Chondrocyte (in vitro differentiated cells): ENCODE results near the gene HP1BP3. TPM values are rescaled to one million over a fixed set of nuclear protein-coding genes. Genes with fewer than 3 reads are reported as not detected.

Experiments used
- DNase-seq: peaks from one replicate; pipeline ENCODE4 v3.0.0; 2021; ENCODE audit warnings: mixed read lengths, low spot score
- H3K27ac Mint-ChIP-seq: one replicate; pipeline ENCODE4 v1.8.0; 2021; ENCODE audit warnings: mild to moderate bottlenecking, moderate library complexity, mixed read lengths; ENCODE audit not compliant: unreplicated experiment
- H3K27me3 Mint-ChIP-seq: 2 replicates; pipeline ENCODE4 v1.8.0; 2021; ENCODE audit warnings: low read depth, mixed read lengths
- H3K36me3 Mint-ChIP-seq: 2 replicates; pipeline ENCODE4 v1.8.0; 2021; ENCODE audit warnings: low read depth, mixed read lengths
- H3K4me1 Mint-ChIP-seq: 2 replicates; pipeline ENCODE4 v1.8.0; 2021; ENCODE audit warnings: low read depth, mild to moderate bottlenecking, mixed read lengths
- H3K4me3 Mint-ChIP-seq: one replicate; pipeline ENCODE4 v1.8.0; 2021; ENCODE audit warnings: mild to moderate bottlenecking, moderate library complexity, mixed read lengths; ENCODE audit not compliant: unreplicated experiment
- H3K9me3 Mint-ChIP-seq: 2 replicates; pipeline ENCODE4 v1.8.0; 2021; ENCODE audit warnings: low read depth, mixed read lengths
- CTCF ChIP-seq: fragments of 200-600 bp; sonication (generic); IDR thresholded peaks from 2 replicates; pipeline ENCODE4 v1.5.0; 2021; ENCODE audit warnings: antibody characterized with exemption, mild to moderate bottlenecking, moderate library complexity
- total RNA-seq: library from RNA; stranded (reverse); gene quantifications from 3 replicates; pipeline ENCODE4 v1.2.1, GENCODE V29; 2021

Gene HP1BP3
- total RNA-seq, 1 donor from 2014 or later: 182 TPM

- H3K36me3 Mint-ChIP-seq: no peaks in the 10 kb centered on the region
- no peak overlapping the region for H3K4me3 Mint-ChIP-seq
- H3K27ac Mint-ChIP-seq: no peak overlapping the region
- no peaks in the 10 kb centered on the region for H3K27me3 Mint-ChIP-seq
- H3K4me1 Mint-ChIP-seq: peaks cover 24% of the 10 kb centered on the region
- no peak for TF ChIP-seq CTCF
- H3K9me3 Mint-ChIP-seq: no peaks in the 10 kb centered on the region
- DNase-seq: no peak
Measured at GRCh38 chr1:20695515-20695914, 91.6 kb downstream of the HP1BP3 start.

GRCh38 chr1:20693623-20694022 is 93.5 kb downstream of the HP1BP3 start:
- Mint-ChIP-seq H3K4me3 (no peak overlapping the region), H3K27me3 (no peaks in the 10 kb centered on the region), H3K9me3 (no peaks in the 10 kb centered on the region), H3K27ac (no peak overlapping the region), H3K4me1 (peaks cover 23% of the 10 kb centered on the region), H3K36me3 (no peaks in the 10 kb centered on the region)
- TF ChIP-seq CTCF: no peak
- no peak for DNase-seq

Other genes starting within 250 kb of the HP1BP3 start
- gene FAM43B, start 234.7 kb downstream of the HP1BP3 start, total RNA-seq: 0.52 to 2.5 TPM (median 0.82 TPM) in 3 replicates
- gene CDA, start 198.2 kb downstream of the HP1BP3 start, total RNA-seq: not detected in 3 replicates
- 42.6 to 45.1 TPM (median 42.8 TPM) in 3 replicates for gene PINK1, start 153.8 kb downstream of the HP1BP3 start, total RNA-seq
- 214 to 232 TPM (median 223 TPM) in 3 replicates for gene DDOST, start 125.9 kb downstream of the HP1BP3 start, total RNA-seq
- 0.51 to 1.3 TPM (median 0.95 TPM) in 3 replicates for gene KIF17, start 69.3 kb downstream of the HP1BP3 start, total RNA-seq
- 0.15 to 1.1 TPM (median 0.75 TPM) in 3 replicates for gene SH2D5, start 54.6 kb downstream of the HP1BP3 start, total RNA-seq